MM.1S (cell line): ENCODE data around the gene CSNK2A3.

Source experiments
- DNase-seq: peaks from one replicate; pipeline ENCODE4 v3.0.0-alpha.2; 2015
- H2AFZ ChIP-seq: fragments of 300-600 bp; sonication (generic); 2 replicates; pipeline ENCODE4 v1.6.0; 2016; ENCODE audit warnings: antibody characterized with exemption, low read length
- H3F3A ChIP-seq: fragments of 300-600 bp; sonication (generic); 2 replicates; pipeline ENCODE4 v1.6.1; 2016; ENCODE audit warnings: mild to moderate bottlenecking, antibody characterized with exemption, low read length, moderate library complexity, mixed read lengths; ENCODE audit not compliant: insufficient read depth
- H3K27ac ChIP-seq: fragments of 300-600 bp; sonication (generic); 2 replicates; pipeline ENCODE4 v1.5.1; 2016; ENCODE audit warnings: mild to moderate bottlenecking, low read length
- H3K27me3 ChIP-seq: fragments of 300-600 bp; sonication (generic); replicated peaks from 2 replicates; pipeline ENCODE4 v1.6.0; 2016; ENCODE audit warnings: low read length; ENCODE audit not compliant: insufficient read depth
- H3K36me3 ChIP-seq: fragments of 300-600 bp; sonication (generic); replicated peaks from 2 replicates; pipeline ENCODE4 v1.6.1; 2016; ENCODE audit warnings: mild to moderate bottlenecking, low read length, mixed read lengths; ENCODE audit not compliant: insufficient read depth
- H3K4me1 ChIP-seq: fragments of 300-600 bp; sonication (generic); 2 replicates; pipeline ENCODE4 v1.6.1; 2016; ENCODE audit warnings: low read length, mixed read lengths
- H3K4me2 ChIP-seq: fragments of 300-600 bp; sonication (generic); 2 replicates; pipeline ENCODE4 v1.6.0; 2016; ENCODE audit warnings: low read depth, low read length
- H3K4me3 ChIP-seq: fragments of 300-600 bp; sonication (generic); 2 replicates; pipeline ENCODE4 v1.5.1; 2016; ENCODE audit warnings: low read length, mixed read lengths
- H3K79me2 ChIP-seq: fragments of 300-600 bp; sonication (generic); 2 replicates; pipeline ENCODE4 v1.6.1; 2016; ENCODE audit warnings: mixed run types, low read length, mixed read lengths
- H3K9ac ChIP-seq: fragments of 300-600 bp; sonication (generic); 2 replicates; pipeline ENCODE4 v1.6.1; 2016; ENCODE audit warnings: low read length, mixed read lengths
- H3K9me2 ChIP-seq: fragments of 300-600 bp; sonication (generic); replicated peaks from 2 replicates; pipeline ENCODE4 v1.6.1; 2016; ENCODE audit warnings: mild to moderate bottlenecking, low read length, mixed read lengths; ENCODE audit not compliant: insufficient read depth
- H3K9me3 ChIP-seq: fragments of 300-600 bp; sonication (generic); replicated peaks from 2 replicates; pipeline ENCODE4 v1.6.1; 2016; ENCODE audit warnings: mild to moderate bottlenecking, low read length, mixed read lengths; ENCODE audit not compliant: insufficient read depth
- H4K20me1 ChIP-seq: fragments of 300-600 bp; sonication (generic); 2 replicates; pipeline ENCODE4 v1.6.1; 2016; ENCODE audit warnings: mild to moderate bottlenecking, low read length, moderate library complexity, mixed read lengths; ENCODE audit not compliant: insufficient read depth
- EZH2 ChIP-seq: fragments of 300-600 bp; sonication (generic); optimal IDR thresholded peaks from 2 replicates; pipeline ENCODE3; 2017; ENCODE audit warnings: low read depth, mild to moderate bottlenecking, antibody characterized with exemption, low read length, mixed read lengths
- EZH2phosphoT487 ChIP-seq: fragments of 300-600 bp; sonication (generic); IDR thresholded peaks from 2 replicates; pipeline ENCODE4 v1.6.1; 2018; ENCODE audit warnings: antibody characterized with exemption, low read length
- TF ChIP-seq, protein P1 (sequence below): fragments of 300-600 bp; sonication (generic); IDR thresholded peaks from 2 replicates; pipeline ENCODE4 v1.5.1; 2016; ENCODE audit warnings: antibody characterized with exemption, low read length, mixed read lengths

Gene CSNK2A3

DNA sequence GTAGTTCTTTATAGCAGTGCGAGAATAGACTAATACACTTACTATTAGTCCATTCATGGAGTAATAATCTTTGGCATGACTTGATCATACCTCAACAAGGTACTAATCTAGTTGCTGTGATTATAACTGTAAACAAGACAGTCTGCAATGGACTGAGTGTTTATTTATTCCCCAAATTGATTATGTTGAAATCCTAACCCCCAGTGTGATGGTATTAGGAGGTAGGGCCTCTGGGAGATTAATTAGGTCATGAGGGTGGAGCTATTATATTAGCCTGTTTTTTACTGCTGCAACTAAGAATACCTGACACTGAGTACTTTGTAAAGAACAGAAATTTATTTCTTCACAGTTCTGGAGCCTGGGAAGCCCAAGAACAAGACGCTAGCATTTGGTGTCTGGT is 30.9 kb upstream of the CSNK2A3 start:
- Histone ChIP-seq H3K4me3 (no peak overlapping the region), H3K4me2 (no peak overlapping the region), H3K27ac (no peak overlapping the region), H3K9me2 (no peaks in the 10 kb centered on the region), H3K79me2 (no peaks in the 10 kb centered on the region), H3K9me3 (no peaks in the 10 kb centered on the region), H3K36me3 (no peaks in the 10 kb centered on the region), H2AFZ (no peak overlapping the region), H3K27me3 (no peaks in the 10 kb centered on the region), H4K20me1 (no peaks in the 10 kb centered on the region), H3K4me1 (no peaks in the 10 kb centered on the region), H3F3A (no peaks in the 10 kb centered on the region), H3K9ac (no peak overlapping the region)
- no peak for DNase-seq
- TF ChIP-seq EZH2 (no peak), EZH2phosphoT487 (no peak)
- TF ChIP-seq, protein P1, sequence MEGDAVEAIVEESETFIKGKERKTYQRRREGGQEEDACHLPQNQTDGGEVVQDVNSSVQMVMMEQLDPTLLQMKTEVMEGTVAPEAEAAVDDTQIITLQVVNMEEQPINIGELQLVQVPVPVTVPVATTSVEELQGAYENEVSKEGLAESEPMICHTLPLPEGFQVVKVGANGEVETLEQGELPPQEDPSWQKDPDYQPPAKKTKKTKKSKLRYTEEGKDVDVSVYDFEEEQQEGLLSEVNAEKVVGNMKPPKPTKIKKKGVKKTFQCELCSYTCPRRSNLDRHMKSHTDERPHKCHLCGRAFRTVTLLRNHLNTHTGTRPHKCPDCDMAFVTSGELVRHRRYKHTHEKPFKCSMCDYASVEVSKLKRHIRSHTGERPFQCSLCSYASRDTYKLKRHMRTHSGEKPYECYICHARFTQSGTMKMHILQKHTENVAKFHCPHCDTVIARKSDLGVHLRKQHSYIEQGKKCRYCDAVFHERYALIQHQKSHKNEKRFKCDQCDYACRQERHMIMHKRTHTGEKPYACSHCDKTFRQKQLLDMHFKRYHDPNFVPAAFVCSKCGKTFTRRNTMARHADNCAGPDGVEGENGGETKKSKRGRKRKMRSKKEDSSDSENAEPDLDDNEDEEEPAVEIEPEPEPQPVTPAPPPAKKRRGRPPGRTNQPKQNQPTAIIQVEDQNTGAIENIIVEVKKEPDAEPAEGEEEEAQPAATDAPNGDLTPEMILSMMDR, result no peak

DNA sequence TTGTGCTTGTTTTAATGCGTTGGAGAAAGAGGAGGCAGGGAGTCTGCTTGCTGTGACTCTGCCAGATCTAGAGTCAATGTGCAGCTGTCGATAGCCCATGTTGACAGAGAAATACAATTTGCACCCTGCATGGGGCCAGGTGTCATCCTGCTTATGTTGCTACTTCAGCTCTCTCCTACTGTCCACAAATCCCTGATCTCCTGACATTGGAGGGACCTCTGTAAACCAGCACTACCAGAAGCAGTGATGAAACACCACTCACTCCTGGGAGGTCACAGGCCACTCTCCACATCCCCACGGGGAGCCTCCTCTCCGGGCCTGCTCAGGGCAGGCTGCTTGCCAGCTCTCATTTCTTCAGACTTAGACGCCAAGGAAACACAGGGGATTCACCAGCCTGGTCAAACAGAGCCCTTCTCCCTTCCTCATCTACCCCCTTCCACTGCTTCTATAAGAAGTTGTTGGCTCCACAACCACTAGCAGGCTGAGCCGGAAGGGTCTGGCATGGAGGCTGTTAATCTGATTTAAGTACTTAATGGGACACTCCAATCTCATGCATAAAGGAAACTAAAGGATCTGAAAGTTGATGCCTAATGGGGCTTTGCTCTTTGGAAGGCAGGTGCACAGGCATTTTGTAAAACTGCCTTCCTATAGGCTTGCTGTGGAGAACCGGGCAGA is 29.9 kb upstream of the CSNK2A3 start:
- Histone ChIP-seq H3K27me3 (no peaks in the 10 kb centered on the region), H3K36me3 (no peaks in the 10 kb centered on the region), H3K79me2 (no peaks in the 10 kb centered on the region), H3K9ac (no peak overlapping the region), H4K20me1 (no peaks in the 10 kb centered on the region), H3K4me3 (no peak overlapping the region), H3K9me3 (no peaks in the 10 kb centered on the region), H3K27ac (no peak overlapping the region), H2AFZ (no peak overlapping the region), H3K4me1 (no peaks in the 10 kb centered on the region), H3K4me2 (no peak overlapping the region), H3K9me2 (no peaks in the 10 kb centered on the region), H3F3A (no peaks in the 10 kb centered on the region)
- TF ChIP-seq, protein P1, result no peak
- no peak for DNase-seq

DNA sequence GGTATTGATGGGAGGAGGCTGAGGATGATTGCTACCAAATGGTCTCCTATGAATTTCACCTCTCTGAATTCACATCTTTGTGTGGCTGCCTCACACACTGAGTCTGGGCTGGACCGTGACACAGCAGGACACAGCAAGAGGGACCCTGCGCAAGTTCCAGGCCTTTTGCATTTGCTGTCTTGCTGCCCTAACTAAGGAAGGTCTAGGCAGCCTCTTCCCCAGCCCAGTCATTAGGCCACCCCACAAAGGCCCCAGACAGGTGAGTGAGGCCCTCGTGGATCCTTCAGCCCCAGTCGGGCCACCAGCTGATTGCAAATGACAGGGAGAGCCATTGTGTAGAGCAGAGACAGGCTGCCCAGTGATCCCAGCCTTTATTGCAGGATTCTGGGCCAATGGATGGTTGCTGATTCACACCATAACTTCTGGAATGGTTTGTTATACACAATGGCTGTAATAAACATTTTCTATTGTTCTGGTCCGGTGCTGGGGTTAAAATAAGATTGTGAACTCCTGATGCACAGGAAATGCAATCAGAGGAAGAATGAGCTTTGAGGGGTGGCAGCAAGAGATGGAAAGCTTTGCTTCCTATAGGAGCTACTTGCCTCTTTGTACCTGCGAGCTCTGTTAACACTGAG is 28.5 kb upstream of the CSNK2A3 start:
- H3K9me2 ChIP-seq, result no peaks in the 10 kb centered on the region
- H3K27ac ChIP-seq, result no peak overlapping the region
- no peaks in the 10 kb centered on the region for H4K20me1 ChIP-seq
- H3K9me3 ChIP-seq, result no peaks in the 10 kb centered on the region
- H3K36me3 ChIP-seq, result no peaks in the 10 kb centered on the region
- H3K79me2 ChIP-seq, result no peaks in the 10 kb centered on the region
- H3K4me1 ChIP-seq, result no peaks in the 10 kb centered on the region
- H3F3A ChIP-seq, result no peaks in the 10 kb centered on the region
- no peaks in the 10 kb centered on the region for H3K27me3 ChIP-seq
- H3K9ac ChIP-seq, result no peak overlapping the region
- H3K4me3 ChIP-seq, result no peak overlapping the region
- no peak for TF ChIP-seq EZH2phosphoT487
- no peak for TF ChIP-seq EZH2
- TF ChIP-seq, protein P1, result no peak
- H2AFZ ChIP-seq, result no peak overlapping the region
- no peak for DNase-seq
- H3K4me2 ChIP-seq, result no peak overlapping the region
